Ramos (cell line): ENCODE results near the gene TIMM29.

ENCODE experiments used
- in situ Hi-C: fragments of 300-500 bp; cut with MboI; formaldehyde crosslinking; loops from one replicate; pipeline ENCODE4 v1.14.3; 2022; ENCODE audit warnings: low sequenced_read_pairs; ENCODE audit not compliant: unreplicated experiment

The TIMM29 gene

DNA sequence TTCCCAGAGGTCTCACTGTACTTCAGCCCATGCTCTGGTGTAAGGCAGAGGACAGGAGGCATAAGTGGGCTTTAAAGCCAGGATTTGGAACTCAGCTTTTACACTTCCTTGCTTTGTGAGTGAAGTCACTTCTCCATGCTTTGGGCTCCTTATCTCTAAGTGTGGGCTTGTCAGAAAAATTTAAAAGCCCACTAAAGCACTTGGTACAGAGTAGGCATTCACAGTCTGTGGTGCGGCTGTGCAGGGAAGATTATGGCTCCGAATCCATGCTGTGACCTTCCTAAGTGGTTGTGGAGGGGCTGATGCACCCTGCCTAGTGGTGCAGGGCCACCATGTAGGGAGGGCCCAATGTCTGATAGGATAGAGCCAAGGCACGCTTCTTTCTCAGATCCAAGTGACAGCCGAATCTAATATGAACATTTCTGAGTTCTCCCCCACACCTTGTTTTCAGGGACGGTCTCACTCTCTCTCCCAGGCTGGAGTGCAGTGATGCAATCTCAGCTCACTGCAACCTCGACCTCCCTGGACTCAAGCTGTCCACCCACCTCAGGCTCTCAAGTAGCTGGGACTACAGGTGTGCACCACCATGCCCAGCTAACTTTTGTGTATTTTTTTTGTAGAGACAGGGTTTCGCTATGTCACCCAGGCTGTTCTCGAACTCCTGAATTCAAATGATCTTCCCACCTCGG, 6.9 kb downstream of the TIMM29 start:
- in situ Hi-C loops = loop anchor here (5.0 to 10.0 kb wide), 2 partner anchors 197 to 269 kb away; no protein-coding TSS in a partner anchor

- in situ Hi-C loops = loop anchor here (5.0 to 10.0 kb wide), 2 partner anchors 196 to 268 kb away; no protein-coding TSS in a partner anchor
Measured at GRCh38 chr19:10936661-10937084, 8.1 kb downstream of the TIMM29 start.

DNA sequence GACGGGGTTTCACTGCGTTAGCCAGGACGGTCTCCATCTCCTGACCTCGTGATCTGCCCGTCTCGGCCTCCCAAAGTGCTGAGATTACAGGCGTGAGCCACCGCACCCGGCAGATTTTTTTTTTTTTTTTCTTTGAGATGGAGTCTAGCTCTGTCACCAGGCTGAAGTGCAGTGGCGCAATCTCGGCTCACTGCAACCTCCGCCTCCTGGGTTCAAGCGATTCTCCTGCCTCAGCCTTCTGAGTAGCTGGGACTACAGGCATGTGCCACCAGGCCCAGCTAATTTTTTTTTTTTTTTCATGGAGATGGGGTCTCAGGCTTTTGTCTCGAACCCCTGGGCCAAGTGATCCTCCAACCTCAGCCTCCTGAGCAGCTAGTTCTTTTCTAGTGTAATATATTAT, 13.0 kb downstream of the TIMM29 start:
- in situ Hi-C loops = loop anchor here (5.0 kb wide), 1 partner anchor 41 kb away; no protein-coding TSS in a partner anchor

DNA sequence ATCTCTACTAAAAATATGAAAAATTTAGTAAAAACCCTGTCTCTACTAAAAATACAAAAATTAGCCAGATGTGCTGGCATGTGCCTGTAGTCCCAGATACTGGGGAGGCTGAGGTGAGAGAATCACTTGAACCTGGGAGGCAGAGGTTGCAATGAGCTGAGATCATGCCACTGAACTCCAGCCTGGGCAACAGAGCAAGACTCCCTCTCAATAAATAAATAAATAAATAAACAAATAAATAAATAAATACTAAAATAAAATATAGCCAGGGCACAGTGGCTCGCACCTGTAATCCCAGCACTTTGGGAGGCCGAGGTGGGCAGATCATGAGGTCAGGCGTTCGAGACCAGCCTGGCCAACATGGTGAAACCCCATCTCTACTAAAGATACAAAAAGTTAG, 14.8 kb downstream of the TIMM29 start:
- in situ Hi-C loops = loop anchor here (5.0 kb wide), 1 partner anchor 39 kb away; no protein-coding TSS in a partner anchor

DNA sequence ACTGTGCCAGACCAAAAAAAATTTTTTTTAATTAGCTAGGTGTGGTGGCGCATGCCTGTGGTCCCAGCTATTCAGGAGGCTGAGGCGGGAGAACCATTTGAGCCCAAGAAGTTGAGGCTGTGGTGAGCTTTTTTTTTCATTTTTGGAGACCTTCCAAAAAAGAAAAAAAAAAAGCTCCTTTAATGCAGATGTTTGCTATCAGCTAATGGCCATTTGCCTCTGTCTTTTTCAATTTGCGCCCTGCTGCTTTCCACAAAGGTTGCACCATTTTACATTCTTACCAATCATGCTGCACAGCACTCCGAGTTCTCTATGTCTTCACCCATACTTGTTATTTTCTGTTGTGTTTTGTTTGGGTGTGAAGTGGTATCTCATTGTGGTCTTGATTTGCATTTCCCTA, 16.7 kb downstream of the TIMM29 start:
- in situ Hi-C loops = no loop called here

- in situ Hi-C loops = no loop called here
Measured at GRCh38 chr19:10946958-10947657, 18.5 kb downstream of the TIMM29 start.

DNA sequence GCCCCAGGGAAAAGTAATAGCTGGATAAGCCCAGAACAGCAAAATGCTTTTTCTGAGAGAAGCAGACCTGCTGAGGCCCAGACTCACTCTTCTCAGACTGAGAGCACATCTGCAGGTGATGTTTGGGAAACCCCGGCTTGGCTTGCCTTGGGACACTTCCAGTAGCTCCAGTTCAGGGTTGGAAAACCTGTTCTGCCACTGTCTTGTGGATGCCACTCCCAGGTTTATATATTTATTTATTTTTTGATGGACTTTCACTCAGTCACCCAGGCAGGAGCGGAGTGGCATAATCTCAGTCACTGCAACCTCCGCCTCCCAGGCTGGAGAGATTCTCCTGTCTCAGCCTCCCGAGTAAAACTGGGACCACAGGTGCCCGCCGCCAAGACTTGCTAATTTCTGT, 24.2 kb downstream of the TIMM29 start:
- in situ Hi-C loops = loop anchor here (25.0 kb wide), 1 partner anchor 716 kb away; the partner anchor contains the start of gene S1PR2

DNA sequence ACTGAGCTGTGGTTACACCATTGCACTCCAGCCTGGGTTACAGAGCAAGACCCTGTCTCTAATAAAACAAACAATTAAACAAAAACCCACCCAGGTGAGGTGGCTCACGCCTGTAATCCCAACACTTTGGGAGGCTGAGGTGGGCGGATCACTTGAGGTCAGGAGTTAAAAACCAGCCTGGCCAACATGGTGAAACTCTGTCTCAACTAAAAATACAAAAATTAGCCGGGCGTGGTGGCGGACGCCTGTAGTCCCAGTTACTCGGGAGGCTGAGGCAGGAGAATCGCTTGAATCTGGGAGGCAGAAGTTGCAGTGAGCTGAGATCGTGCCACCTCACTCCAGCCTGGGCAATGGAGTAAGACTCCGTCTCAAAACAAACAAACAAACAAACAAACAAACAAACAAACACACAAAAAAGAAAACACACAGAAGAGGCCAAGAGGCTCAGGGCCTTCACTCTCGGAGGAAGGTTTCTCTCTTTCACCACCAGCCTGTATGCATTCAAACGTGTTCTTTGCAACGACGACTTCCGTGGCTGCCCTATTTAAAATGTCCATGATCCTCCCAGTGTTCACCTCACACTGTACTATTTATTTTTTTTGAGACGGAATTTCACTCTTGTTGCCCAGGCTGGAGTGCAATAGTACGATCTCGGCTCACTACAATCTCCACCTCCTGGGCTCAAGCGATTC, 30.8 kb downstream of the TIMM29 start:
- in situ Hi-C loops = loop anchor here (25.0 kb wide), 1 partner anchor 722 kb away; the partner anchor contains the start of gene S1PR2

- in situ Hi-C loops = loop anchor here (25.0 kb wide), 1 partner anchor 723 kb away; the partner anchor contains the start of gene S1PR2
Measured at GRCh38 chr19:10960314-10961072, 31.9 kb downstream of the TIMM29 start, which contains the start of gene SMARCA4. TSS of gene SMARCA4 (plus strand) at chr19:10961030. CDS start at chr19:10984152, 23,122 bp downstream.

- in situ Hi-C loops = loop anchor here (25.0 kb wide), 1 partner anchor 724 kb away; the partner anchor contains the start of gene S1PR2
Measured at GRCh38 chr19:10961073-10961860, 32.7 kb downstream of the TIMM29 start.

DNA sequence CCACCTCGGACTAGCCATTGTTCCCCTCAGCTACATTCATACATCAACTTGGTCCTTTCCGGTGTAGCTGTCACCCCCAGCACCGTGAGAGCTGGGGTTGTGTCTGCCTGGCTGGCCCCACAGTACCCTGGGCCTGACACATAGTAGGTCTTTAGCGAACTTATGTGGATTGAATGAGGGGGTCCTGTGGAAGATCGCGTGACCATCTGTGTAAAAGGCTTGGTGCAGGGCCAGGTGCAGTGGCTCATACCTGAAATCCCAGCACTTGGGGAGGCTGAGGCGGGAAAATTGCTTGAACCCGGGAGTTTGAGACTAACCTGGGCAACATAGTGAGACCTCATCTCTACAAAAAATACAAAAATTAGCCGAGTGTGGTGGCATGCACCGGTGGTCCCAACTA, 34.3 kb downstream of the TIMM29 start:
- in situ Hi-C loops = loop anchor here (25.0 kb wide), 1 partner anchor 726 kb away; the partner anchor contains the start of gene S1PR2

- in situ Hi-C loops = loop anchor here (25.0 kb wide), 1 partner anchor 727 kb away; the partner anchor contains the start of gene S1PR2
Measured at GRCh38 chr19:10963865-10964264, 35.3 kb downstream of the TIMM29 start.

- in situ Hi-C loops = loop anchor here (25.0 kb wide), 1 partner anchor 728 kb away; the partner anchor contains the start of gene S1PR2
Measured at GRCh38 chr19:10964903-10965302, 36.3 kb downstream of the TIMM29 start.

- in situ Hi-C loops = loop anchor here (25.0 kb wide), 1 partner anchor 728 kb away; the partner anchor contains the start of gene S1PR2
Measured at GRCh38 chr19:10965398-10965797, 36.8 kb downstream of the TIMM29 start.

DNA sequence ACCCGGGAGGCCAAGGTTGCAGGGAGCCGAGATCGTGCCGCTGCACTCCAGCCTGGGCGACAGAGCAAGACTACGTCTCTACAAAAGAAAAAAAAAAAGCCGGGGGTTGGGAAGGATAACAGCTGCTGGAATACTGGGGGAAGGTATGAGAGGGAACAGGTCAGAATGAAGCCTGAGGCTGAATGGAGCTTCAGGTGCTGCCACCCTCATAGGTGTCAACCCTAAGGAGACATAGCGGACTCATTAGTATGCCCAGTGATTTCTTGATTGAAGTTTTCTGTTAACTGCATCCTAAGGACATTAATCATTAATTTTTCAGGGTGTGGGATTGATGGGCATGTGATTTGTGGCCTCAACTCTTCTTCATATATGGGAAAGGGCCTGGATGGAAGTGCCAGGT, 38.2 kb downstream of the TIMM29 start:
- in situ Hi-C loops = loop anchor here (25.0 kb wide), 1 partner anchor 730 kb away; the partner anchor contains the start of gene S1PR2

DNA sequence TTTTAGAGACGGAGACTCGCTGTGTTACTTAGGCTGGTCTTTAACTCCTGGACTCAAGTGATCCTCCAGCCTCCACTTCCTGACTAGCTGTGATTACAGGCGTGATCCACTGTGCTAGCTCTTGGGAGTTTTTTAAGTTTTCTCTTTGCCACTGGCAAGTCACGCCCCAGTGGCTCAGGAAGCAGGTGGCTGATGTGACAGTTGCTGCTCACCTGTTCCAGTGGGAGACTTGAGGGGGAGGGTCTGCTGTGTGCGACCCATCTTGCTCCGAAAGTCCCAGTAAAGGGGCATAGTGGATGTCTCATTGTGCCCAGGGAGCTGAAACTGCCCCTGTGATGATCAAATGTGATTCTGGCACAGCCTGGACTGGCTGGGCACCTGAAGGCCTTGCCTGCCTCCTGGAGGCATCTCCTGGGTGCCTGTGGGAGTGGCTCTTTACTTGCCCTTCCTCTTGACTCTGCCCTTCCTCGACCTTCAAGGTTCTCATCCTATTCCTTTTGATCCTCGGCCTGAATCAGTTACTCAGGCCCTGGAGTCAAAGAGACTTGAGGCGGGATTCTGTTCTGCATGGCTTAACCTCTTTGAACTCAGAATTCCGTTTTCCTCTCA, 40.0 kb downstream of the TIMM29 start:
- in situ Hi-C loops = loop anchor here (25.0 kb wide), 1 partner anchor 731 kb away; the partner anchor contains the start of gene S1PR2

DNA sequence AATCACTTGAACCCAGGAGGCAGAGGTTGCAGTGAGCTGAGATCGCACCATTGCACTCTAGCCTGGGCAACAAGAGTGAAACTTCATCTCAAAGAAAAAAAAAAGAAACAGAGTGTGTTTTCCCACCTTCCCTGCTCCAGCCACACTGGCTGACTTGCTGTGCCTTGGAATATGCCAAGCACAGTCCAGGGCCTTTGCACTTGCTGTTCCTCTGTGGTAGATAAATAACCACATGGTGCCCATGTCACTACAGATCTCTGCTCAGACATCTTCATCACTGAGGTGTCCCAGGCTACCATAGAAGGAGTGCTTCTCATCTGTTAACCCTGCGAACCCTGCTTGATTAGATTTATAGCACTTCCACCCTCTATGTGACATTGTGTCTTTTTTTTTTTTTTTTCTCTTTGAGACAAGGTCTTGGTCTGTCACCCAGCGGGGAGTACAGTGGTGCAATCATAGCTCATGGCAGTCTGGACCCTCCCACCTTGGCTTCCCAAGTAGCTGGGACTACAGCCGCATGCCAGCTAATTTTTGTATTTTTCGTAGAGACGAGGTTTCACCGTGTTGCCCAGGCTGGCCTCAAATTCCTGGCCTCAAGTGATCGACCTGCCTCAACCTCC, 42.6 kb downstream of the TIMM29 start:
- in situ Hi-C loops = loop anchor here (25.0 kb wide), 1 partner anchor 734 kb away; the partner anchor contains the start of gene S1PR2
